Inferior parietal cortex (tissue), 1 donor: ENCODE results near the gene XIAP.

Experiments used
- DNase-seq: peaks from one replicate; pipeline ENCODE4 v3.0.0-alpha.2; 2016; ENCODE audit errors: extremely low spot score

The XIAP gene

GRCh38 chrX:123959281-123960063 is 99.6 kb downstream of the XIAP start:
- peak; percentile 36 for DNase-seq

- no peak for DNase-seq
Observed at GRCh38 chrX:123960956-123961267, 101.1 kb downstream of the XIAP start.

GRCh38 chrX:123961268-123962005 is 101.6 kb downstream of the XIAP start, which contains the start of gene STAG2:
Gene STAG2, plus strand, starts transcription at chrX:123961706. Its CDS starts 60,922 bp downstream, at chrX:124022628.
- DNase-seq = peak; percentile 62

DNA sequence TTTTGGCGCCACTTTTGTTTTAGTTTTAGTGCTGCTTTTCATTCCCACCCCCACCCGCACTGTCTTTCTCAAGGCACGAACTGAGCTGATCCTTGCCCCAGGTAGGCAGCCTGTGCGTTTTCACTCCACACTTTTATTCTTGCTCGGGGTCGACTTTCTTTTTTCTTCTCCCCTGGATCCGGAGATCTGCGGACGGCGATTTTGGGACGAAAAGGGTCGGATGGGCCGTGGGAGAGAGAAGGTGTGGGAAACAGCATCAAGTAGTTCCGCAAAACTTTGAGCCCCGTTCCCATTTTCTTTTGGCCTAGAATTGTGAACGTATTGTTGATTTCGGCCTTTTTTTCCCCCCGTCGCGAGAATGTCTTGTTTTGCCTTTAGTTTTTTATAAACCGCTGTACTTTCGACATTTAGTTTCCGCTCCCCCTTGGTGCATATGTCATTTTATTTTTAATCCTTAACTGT is 102.2 kb downstream of the XIAP start:
- peak; percentile 15 for DNase-seq

DNA sequence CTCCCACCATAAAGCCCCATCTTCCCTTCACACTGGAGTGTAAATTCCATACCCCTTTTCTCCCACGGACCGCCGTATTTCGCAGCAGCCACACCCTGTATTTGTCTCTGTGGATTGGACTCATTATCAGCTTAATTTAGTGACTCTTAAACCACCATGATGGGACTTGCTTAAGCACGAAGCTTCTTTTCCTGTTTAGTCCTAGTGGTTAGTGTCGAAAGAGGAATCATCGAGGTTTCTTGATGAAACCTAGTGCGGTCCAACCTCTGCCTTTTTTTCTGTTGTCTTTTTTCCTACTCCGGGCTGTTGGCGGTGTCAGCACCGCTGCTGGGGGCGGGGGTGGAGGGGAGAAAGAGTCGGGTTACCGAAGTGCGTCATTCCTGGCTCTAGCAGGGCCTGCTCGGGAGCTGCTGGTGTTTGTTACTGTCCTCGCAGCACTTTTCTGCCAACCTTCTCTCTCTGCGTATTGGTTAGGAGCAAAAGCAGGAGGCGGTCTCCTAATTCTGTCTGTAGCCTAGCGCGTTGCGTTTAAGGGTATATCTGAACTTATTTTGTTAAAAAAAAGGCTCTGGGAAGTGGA is 103.0 kb downstream of the XIAP start:
- DNase-seq = peak; percentile 72
